BJ (cell line): Measurements from ENCODE around the gene MYO18B. TPM values are rescaled to one million over a fixed set of nuclear protein-coding genes. Genes with fewer than 3 reads are reported as not detected.

Experiments
- CTCF ChIA-PET: fragments of 350-600 bp; formaldehyde crosslinking; extraction: SDS; loops from one replicate; lab custom pipeline; 2021; ENCODE audit warnings: antibody characterized with exemption, inconsistent platforms; lab: Yijun Ruan, JAX
- POLR2A ChIA-PET: fragments of 300-600 bp; sonication (Branson Sonifier 250); formaldehyde crosslinking; extraction: SDS; loops from one replicate; lab custom pipeline; 2021; ENCODE audit warnings: antibody characterized with exemption; lab: Charles Lee
- DNase-seq: peaks from one replicate; pipeline ENCODE4 v3.0.0-alpha.2; 2011; ENCODE audit warnings: low read depth
- H3K27me3 ChIP-seq: 2 replicates; pipeline ENCODE4 v1.6.0; 2011; ENCODE audit warnings: low read length; ENCODE audit not compliant: control insufficient read depth, insufficient read depth
- H3K36me3 ChIP-seq: 2 replicates; pipeline ENCODE4 v1.5.1; 2011; ENCODE audit warnings: low read length; ENCODE audit not compliant: control insufficient read depth, insufficient read depth
- H3K4me3 ChIP-seq: 2 replicates; pipeline ENCODE4 v1.5.1; 2011; ENCODE audit warnings: low read depth, mild to moderate bottlenecking, control low read depth, low read length
- CTCF ChIP-seq: IDR thresholded peaks from 2 replicates; pipeline ENCODE4 v1.5.1; 2011; ENCODE audit warnings: low read depth, mild to moderate bottlenecking, control low read depth, inconsistent platforms, low read length, moderate library complexity; ENCODE audit not compliant: insufficient read depth
- polyA plus RNA-seq: library from polyadenylated mRNA; depleted of rRNA; stranded (reverse); fragments of >200 nt; gene quantifications from 2 replicates; pipeline ENCODE4 v1.2.3, GENCODE V29; 2011

MYO18B gene
- polyA plus RNA-seq, 1 experiment: not detected

GRCh38 chr22:25922141-25922540, 180.2 kb downstream of the MYO18B start:
- POLR2A ChIA-PET: no interaction called here
- TF ChIP-seq CTCF: no peak

GRCh38 chr22:25923914-25924313, 181.9 kb downstream of the MYO18B start:
- H3K27me3 ChIP-seq: no peaks in the 10 kb centered on the region
- ChIA-PET POLR2A (no interaction called here), CTCF (no interaction called here)
- DNase-seq: no peak
- no peak overlapping the region for H3K4me3 ChIP-seq
- no peaks in the 10 kb centered on the region for H3K36me3 ChIP-seq
- TF ChIP-seq CTCF: no peak

More at GRCh38 chr22:25922141-25922540, 180.2 kb downstream of the MYO18B start:
- no peak overlapping the region for H3K4me3 ChIP-seq
- no peaks in the 10 kb centered on the region for H3K36me3 ChIP-seq
- CTCF ChIA-PET: no interaction called here
- DNase-seq: no peak
- no peaks in the 10 kb centered on the region for H3K27me3 ChIP-seq

- no peak overlapping the region for H3K4me3 ChIP-seq
- H3K36me3 ChIP-seq: no peaks in the 10 kb centered on the region
- no peaks in the 10 kb centered on the region for H3K27me3 ChIP-seq
- POLR2A ChIA-PET: no interaction called here
- CTCF ChIA-PET: interaction anchor here (0.8 kb wide), 1 partner anchor 404 kb away, joined by 3 read pairs; no protein-coding TSS in a partner anchor
- TF ChIP-seq CTCF: no peak
- DNase-seq: no peak
Observed at GRCh38 chr22:25928038-25928437, 186.1 kb downstream of the MYO18B start.

GRCh38 chr22:25929321-25929878, 187.4 kb downstream of the MYO18B start:
- ChIA-PET POLR2A (no interaction called here), CTCF (no interaction called here)
- no peaks in the 10 kb centered on the region for H3K27me3 ChIP-seq
- no peak for TF ChIP-seq CTCF
- H3K4me3 ChIP-seq: no peak overlapping the region
- H3K36me3 ChIP-seq: no peaks in the 10 kb centered on the region
- DNase-seq: no peak

- Histone ChIP-seq H3K36me3 (no peaks in the 10 kb centered on the region), H3K4me3 (no peak overlapping the region), H3K27me3 (no peaks in the 10 kb centered on the region)
- POLR2A ChIA-PET: no interaction called here
- CTCF ChIA-PET: no interaction called here
- no peak for TF ChIP-seq CTCF
- no peak for DNase-seq
Observed at GRCh38 chr22:25930083-25930482, 188.1 kb downstream of the MYO18B start.
